ENCODE data around the gene TRAF7. TPM values are rescaled to one million over a fixed set of nuclear protein-coding genes. Genes with fewer than 3 reads are reported as not detected.

Gene TRAF7
- total RNA-seq = 33.8 and 44.3 TPM in 2 replicates

GRCh38 chr16:2155091-2155950, at the start of gene TRAF7:
TSS of gene TRAF7 (plus strand) at chr16:2155782. CDS start at chr16:2163921, 8,139 bp downstream.

GRCh38 chr16:2135770-2136490, 19.7 kb upstream of the TRAF7 start, which contains the start of gene PKD1:
TSS of gene PKD1 (minus strand) at chr16:2135898. CDS start at chr16:2135689, 209 bp downstream.

GRCh38 chr16:2147981-2148671, 7.5 kb upstream of the TRAF7 start, which contains the start of gene RAB26:
TSS of gene RAB26 (plus strand) at chr16:2148625. CDS start at chr16:2148784, 159 bp downstream.

GRCh38 chr16:2196162-2196980, 40.8 kb downstream of the TRAF7 start, which contains the start of gene CASKIN1:
TSS of gene CASKIN1 (minus strand) at chr16:2196605. CDS start at chr16:2196432, 173 bp downstream.

GRCh38 chr16:2205104-2205966, 49.8 kb downstream of the TRAF7 start, which contains the start of gene MLST8:
TSS of gene MLST8 (plus strand) at chr16:2205454. CDS start at chr16:2206086, 632 bp downstream.

GRCh38 chr16:2210386-2211365, 55.1 kb downstream of the TRAF7 start, which contains the start of gene BRICD5:
TSS of gene BRICD5 (minus strand) at chr16:2210863. CDS start at chr16:2210833, 30 bp downstream.

GRCh38 chr16:2214719-2214968, 59.1 kb downstream of the TRAF7 start, which contains the start of gene PGP:
TSS of gene PGP (minus strand) at chr16:2214840. CDS start at chr16:2214777, 63 bp downstream.

GRCh38 chr16:2223221-2223941, 67.8 kb downstream of the TRAF7 start, which contains the start of gene E4F1:
TSS of gene E4F1 (plus strand) at chr16:2223591. CDS start at chr16:2223614, 23 bp downstream.

Other genes with a start within 250 kb of the TRAF7 start
- not detected in 2 replicates for gene HS3ST6, start 237.4 kb upstream of the TRAF7 start, total RNA-seq
- 3.1 and 11.5 TPM in 2 replicates for gene MSRB1, start 212.6 kb upstream of the TRAF7 start, total RNA-seq
- under 0.01 TPM in 1 of 2 replicates, not detected in the other for gene RPL3L, start 201.1 kb upstream of the TRAF7 start, total RNA-seq
- 84.0 and 160 TPM in 2 replicates for gene NDUFB10, start 196.2 kb upstream of the TRAF7 start, total RNA-seq
- 1,090 and 2,696 TPM in 2 replicates for gene RPS2, start 191.0 kb upstream of the TRAF7 start, total RNA-seq
- gene RNF151, start 188.9 kb upstream of the TRAF7 start, total RNA-seq = not detected in 2 replicates
- gene TBL3, start 183.7 kb upstream of the TRAF7 start, total RNA-seq = 27.1 and 56.0 TPM in 2 replicates
- under 0.01 TPM in 1 of 2 replicates, not detected in the other for gene NOXO1, start 174.3 kb upstream of the TRAF7 start, total RNA-seq
- gene GFER, start 171.6 kb upstream of the TRAF7 start, total RNA-seq = 9.0 and 10.2 TPM in 2 replicates
- gene SYNGR3, start 165.8 kb upstream of the TRAF7 start, total RNA-seq = 2.3 and 2.8 TPM in 2 replicates
- 8.5 and 21.1 TPM in 2 replicates for gene ZNF598, start 146.0 kb upstream of the TRAF7 start, total RNA-seq
- 0.28 and 0.58 TPM in 2 replicates for gene NPW, start 136.0 kb upstream of the TRAF7 start, total RNA-seq
- gene NHERF2, start 128.9 kb upstream of the TRAF7 start, total RNA-seq = 20.6 and 41.8 TPM in 2 replicates
- gene NTHL1, start 107.9 kb upstream of the TRAF7 start, total RNA-seq = 20.6 and 28.9 TPM in 2 replicates
- 35.9 and 45.7 TPM in 2 replicates for gene TSC2, start 107.8 kb upstream of the TRAF7 start, total RNA-seq
- 96.4 and 129 TPM in 2 replicates for gene PKD1, start 19.9 kb upstream of the TRAF7 start, total RNA-seq
- gene RAB26, start 7.2 kb upstream of the TRAF7 start, total RNA-seq = 0.56 and 0.58 TPM in 2 replicates
- 0.19 and 0.56 TPM in 2 replicates for gene CASKIN1, start 40.8 kb downstream of the TRAF7 start, total RNA-seq
- 20.3 and 34.1 TPM in 2 replicates for gene MLST8, start 49.7 kb downstream of the TRAF7 start, total RNA-seq
- 0.77 and 1.7 TPM in 2 replicates for gene BRICD5, start 55.1 kb downstream of the TRAF7 start, total RNA-seq
- 10.1 and 22.8 TPM in 2 replicates for gene PGP, start 59.1 kb downstream of the TRAF7 start, total RNA-seq
- 28.6 and 35.0 TPM in 2 replicates for gene E4F1, start 67.8 kb downstream of the TRAF7 start, total RNA-seq
- gene DNASE1L2, start 80.7 kb downstream of the TRAF7 start, total RNA-seq = 0.56 and 0.58 TPM in 2 replicates
- 21.4 and 30.5 TPM in 2 replicates for gene ECI1, start 95.8 kb downstream of the TRAF7 start, total RNA-seq
- 39.2 and 117 TPM in 2 replicates for gene RNPS1, start 112.3 kb downstream of the TRAF7 start, total RNA-seq
- gene ABCA3, start 184.9 kb downstream of the TRAF7 start, total RNA-seq = 2.1 and 2.8 TPM in 2 replicates